ENCODE data around the gene KLF5. TPM values are rescaled to one million over a fixed set of nuclear protein-coding genes. Genes with fewer than 3 reads are reported as not detected.

The KLF5 gene
- total RNA-seq (2022; extraction: Qiagen RNA extraction), result 29.2 to 46.3 TPM (median 41.3 TPM) in 5 replicates

DNA sequence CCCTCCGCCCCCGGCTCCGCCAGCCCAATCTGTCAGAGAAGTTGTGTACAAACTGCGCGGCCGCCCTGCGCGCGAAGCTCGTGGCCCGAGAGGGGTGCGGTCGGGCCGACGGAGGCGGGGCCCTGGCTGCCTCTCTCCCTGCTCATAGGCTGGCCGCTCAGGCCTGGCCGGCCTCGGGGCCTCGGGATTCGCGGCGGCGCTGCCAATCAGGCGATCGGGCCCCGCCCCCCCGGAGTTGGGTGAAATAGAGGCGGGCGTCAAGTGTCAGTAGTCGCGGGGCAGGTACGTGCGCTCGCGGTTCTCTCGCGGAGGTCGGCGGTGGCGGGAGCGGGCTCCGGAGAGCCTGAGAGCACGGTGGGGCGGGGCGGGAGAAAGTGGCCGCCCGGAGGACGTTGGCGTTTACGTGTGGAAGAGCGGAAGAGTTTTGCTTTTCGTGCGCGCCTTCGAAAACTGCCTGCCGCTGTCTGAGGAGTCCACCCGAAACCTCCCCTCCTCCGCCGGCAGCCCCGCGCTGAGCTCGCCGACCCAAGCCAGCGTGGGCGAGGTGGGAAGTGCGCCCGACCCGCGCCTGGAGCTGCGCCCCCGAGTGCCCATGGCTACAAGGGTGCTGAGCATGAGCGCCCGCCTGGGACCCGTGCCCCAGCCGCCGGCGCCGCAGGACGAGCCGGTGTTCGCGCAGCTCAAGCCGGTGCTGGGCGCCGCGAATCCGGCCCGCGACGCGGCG is at the start of gene KLF5:
Gene KLF5 (plus strand): TSS at position 270 of the 724 bp plus-strand sequence. CDS start 323 bp downstream, at position 593.

